Lower leg skin (tissue), 3 donors: Measurements from ENCODE around the gene TRIO.

Source experiments
- CTCF ChIP-seq, 3 donors: fragments of 450-650 bp; IDR thresholded peaks; one replicate each; pipeline ENCODE4 v1.5.1; 2016; ENCODE audit warnings: antibody characterized with exemption in 3 of 3, mild to moderate bottlenecking in 3 of 3, moderate library complexity in 2 of 3
- POLR2A ChIP-seq, 2 donors: fragments of 450-650 bp; IDR thresholded peaks; one replicate each; pipeline ENCODE4 v1.6.1; 2016 to 2017; ENCODE audit warnings: antibody characterized with exemption in 2 of 2, mild to moderate bottlenecking in 1 of 2, moderate library complexity in 1 of 2

- no peak for TF ChIP-seq CTCF (IDR thresholded peaks at IDR 0.05)
- TF ChIP-seq POLR2A (IDR thresholded peaks at IDR 0.05): no peak
Observed at GRCh38 chr5:14238272-14238671, 95.1 kb downstream of the TRIO start.
